ENCODE results near the gene RAB15. TPM values are rescaled to one million over a fixed set of nuclear protein-coding genes. Genes with fewer than 3 reads are reported as not detected.

The RAB15 gene
- total RNA-seq, 1 donor from 2014 or later = 27.5 TPM

DNA sequence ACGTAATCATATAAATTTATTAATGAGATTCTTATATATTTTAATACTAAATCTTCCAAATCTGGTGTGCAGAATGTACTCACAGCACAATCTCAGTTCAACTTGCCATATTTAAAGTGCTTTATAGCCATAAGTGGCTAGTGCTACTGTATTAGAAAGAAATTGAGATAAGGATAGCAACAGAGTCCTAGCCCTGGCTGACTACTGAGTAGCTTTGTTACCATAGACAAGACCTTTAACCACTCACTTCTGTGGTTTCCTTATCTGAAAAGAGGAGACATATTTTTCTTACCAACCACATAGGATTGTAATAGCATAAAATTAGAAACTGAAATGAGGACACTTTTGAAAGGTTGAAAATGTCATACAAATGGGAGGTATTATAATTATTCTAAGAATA is 59.9 kb downstream of the RAB15 start:
- Mint-ChIP-seq H3K27me3 (ENCODE audit: unreplicated experiment) (peaks cover 40% of the 10 kb centered on the region), H3K27ac (ENCODE audit: unreplicated experiment) (no peak overlapping the region), H3K4me1 (ENCODE audit: unreplicated experiment) (peaks cover 20% of the 10 kb centered on the region), H3K36me3 (ENCODE audit: unreplicated experiment) (no peaks in the 10 kb centered on the region), H3K4me3 (ENCODE audit: unreplicated experiment) (no peak overlapping the region), H3K9me3 (ENCODE audit: unreplicated experiment) (no peaks in the 10 kb centered on the region)
- TF ChIP-seq, protein P1, sequence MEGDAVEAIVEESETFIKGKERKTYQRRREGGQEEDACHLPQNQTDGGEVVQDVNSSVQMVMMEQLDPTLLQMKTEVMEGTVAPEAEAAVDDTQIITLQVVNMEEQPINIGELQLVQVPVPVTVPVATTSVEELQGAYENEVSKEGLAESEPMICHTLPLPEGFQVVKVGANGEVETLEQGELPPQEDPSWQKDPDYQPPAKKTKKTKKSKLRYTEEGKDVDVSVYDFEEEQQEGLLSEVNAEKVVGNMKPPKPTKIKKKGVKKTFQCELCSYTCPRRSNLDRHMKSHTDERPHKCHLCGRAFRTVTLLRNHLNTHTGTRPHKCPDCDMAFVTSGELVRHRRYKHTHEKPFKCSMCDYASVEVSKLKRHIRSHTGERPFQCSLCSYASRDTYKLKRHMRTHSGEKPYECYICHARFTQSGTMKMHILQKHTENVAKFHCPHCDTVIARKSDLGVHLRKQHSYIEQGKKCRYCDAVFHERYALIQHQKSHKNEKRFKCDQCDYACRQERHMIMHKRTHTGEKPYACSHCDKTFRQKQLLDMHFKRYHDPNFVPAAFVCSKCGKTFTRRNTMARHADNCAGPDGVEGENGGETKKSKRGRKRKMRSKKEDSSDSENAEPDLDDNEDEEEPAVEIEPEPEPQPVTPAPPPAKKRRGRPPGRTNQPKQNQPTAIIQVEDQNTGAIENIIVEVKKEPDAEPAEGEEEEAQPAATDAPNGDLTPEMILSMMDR (IDR thresholded peaks at IDR 0.05) = no peak
- DNase-seq (ENCODE audit: extremely low spot score, unreplicated experiment) = no peak

DNA sequence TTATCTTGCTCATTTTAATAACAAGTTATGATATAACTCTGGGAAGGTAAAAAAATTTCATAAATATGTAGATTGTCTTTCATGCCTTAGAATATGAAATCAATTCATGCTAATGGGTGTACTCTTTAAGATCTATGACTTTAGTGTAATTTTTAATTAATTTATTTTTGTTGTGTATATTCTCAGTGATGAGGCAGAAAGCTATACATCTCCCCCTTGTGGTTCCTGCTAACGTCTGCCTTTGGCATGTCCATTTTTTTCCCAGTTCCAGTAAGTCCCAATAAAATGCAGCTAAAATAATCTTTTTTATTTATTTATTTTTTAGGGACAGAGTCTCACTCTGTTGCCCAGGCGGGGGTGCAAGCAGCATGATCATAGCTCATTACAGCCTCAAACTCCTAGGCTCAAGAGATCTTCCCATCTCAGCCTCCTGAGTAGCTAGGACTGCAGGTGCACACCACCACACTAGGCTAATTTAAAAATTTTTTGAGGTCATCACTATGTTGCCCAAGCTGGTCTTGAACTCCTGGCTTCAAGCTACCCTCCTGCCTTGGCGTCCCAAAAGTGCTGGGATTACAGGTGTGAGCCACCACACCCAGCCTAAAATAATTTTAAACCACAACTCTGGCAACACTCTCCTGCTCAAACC is 61.2 kb downstream of the RAB15 start:
- TF ChIP-seq, protein P1 (IDR thresholded peaks at IDR 0.05) = peak; percentile 68
- Mint-ChIP-seq H3K9me3 (ENCODE audit: unreplicated experiment) (no peaks in the 10 kb centered on the region), H3K4me3 (ENCODE audit: unreplicated experiment) (no peak overlapping the region), H3K27ac (ENCODE audit: unreplicated experiment) (no peak overlapping the region), H3K4me1 (ENCODE audit: unreplicated experiment) (peaks cover 18% of the 10 kb centered on the region), H3K27me3 (ENCODE audit: unreplicated experiment) (peaks cover 40% of the 10 kb centered on the region), H3K36me3 (ENCODE audit: unreplicated experiment) (no peaks in the 10 kb centered on the region)
- no peak for DNase-seq (ENCODE audit: extremely low spot score, unreplicated experiment)

DNA sequence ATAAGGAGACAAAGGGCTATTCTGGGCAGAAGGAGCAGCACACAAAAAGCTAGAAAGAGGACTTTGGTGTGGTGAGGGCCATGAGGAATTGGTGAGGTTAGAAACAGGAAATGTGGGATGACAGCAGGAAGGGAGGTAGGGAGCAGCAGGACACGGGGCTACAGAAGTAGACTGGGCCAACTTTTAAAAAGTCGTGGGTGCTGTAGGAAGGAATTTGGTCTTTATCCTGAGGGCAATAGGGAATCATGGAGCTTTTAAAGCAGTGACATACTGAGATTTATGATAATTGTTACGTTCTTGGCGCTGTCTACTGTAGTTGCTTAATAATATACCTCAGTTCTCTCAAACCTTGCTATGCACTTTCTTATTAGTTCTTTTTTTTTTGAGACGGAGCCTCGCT is 66.1 kb downstream of the RAB15 start:
- Mint-ChIP-seq H3K4me3 (ENCODE audit: unreplicated experiment) (no peak overlapping the region), H3K4me1 (ENCODE audit: unreplicated experiment) (no peaks in the 10 kb centered on the region), H3K27me3 (ENCODE audit: unreplicated experiment) (peaks cover 46% of the 10 kb centered on the region), H3K36me3 (ENCODE audit: unreplicated experiment) (no peaks in the 10 kb centered on the region), H3K27ac (ENCODE audit: unreplicated experiment) (no peak overlapping the region), H3K9me3 (ENCODE audit: unreplicated experiment) (no peaks in the 10 kb centered on the region)
- no peak for DNase-seq (ENCODE audit: extremely low spot score, unreplicated experiment)
- TF ChIP-seq, protein P1 (IDR thresholded peaks at IDR 0.05) = no peak

DNA sequence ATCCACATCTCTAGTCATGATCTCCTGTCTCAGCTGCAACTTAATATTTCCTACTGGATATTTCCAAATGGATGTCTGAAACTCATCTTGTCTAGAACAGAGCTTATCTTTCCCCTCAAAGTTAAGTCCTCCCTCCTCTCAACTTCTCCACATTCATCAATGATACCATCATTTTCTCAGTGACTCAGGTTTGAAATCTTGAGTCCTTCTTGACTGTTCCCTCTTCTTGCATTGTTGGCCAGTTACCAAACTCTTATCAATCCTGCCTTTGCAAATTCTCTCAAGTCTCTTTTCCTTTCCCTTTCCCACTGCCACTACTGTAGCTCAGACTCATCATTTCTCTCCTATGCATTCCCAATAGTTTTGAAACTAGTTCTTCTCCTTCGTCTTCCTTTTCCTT is 72.2 kb downstream of the RAB15 start:
- TF ChIP-seq, protein P1 (IDR thresholded peaks at IDR 0.05) = no peak
- H3K27ac Mint-ChIP-seq (ENCODE audit: unreplicated experiment) = no peak overlapping the region
- no peaks in the 10 kb centered on the region for H3K4me1 Mint-ChIP-seq (ENCODE audit: unreplicated experiment)
- H3K27me3 Mint-ChIP-seq (ENCODE audit: unreplicated experiment) = peaks cover 43% of the 10 kb centered on the region
- no peak for DNase-seq (ENCODE audit: extremely low spot score, unreplicated experiment)
- no peaks in the 10 kb centered on the region for H3K9me3 Mint-ChIP-seq (ENCODE audit: unreplicated experiment)
- H3K4me3 Mint-ChIP-seq (ENCODE audit: unreplicated experiment) = no peak overlapping the region
- H3K36me3 Mint-ChIP-seq (ENCODE audit: unreplicated experiment) = no peaks in the 10 kb centered on the region

Other genes starting within 250 kb of the RAB15 start
- gene SPTB, start 92.4 kb downstream of the RAB15 start, total RNA-seq = 0.26 and 0.35 TPM in 2 replicates
- gene CHURC1, start 57.9 kb downstream of the RAB15 start, total RNA-seq = 51.6 and 53.1 TPM in 2 replicates
- gene GPX2, start 29.6 kb downstream of the RAB15 start, total RNA-seq = not detected in 2 replicates
- 18.6 and 23.2 TPM in 2 replicates for gene FNTB, start 14.6 kb upstream of the RAB15 start, total RNA-seq
- 119 and 120 TPM in 2 replicates for gene MAX, start 130.2 kb upstream of the RAB15 start, total RNA-seq